Glutamatergic neuron (in vitro differentiated cells): ENCODE measurements around the gene PRSS56. TPM values are rescaled to one million over a fixed set of nuclear protein-coding genes. Genes with fewer than 3 reads are reported as not detected.

Source experiments
- DNase-seq: peaks from one replicate; pipeline ENCODE4 v3.0.0; 2022
- H3K27ac Mint-ChIP-seq: one replicate; pipeline ENCODE4 v1.8.0; 2020; ENCODE audit warnings: mild to moderate bottlenecking, mixed read lengths, inconsistent platforms; ENCODE audit not compliant: unreplicated experiment
- H3K27me3 Mint-ChIP-seq: one replicate; pipeline ENCODE4 v1.8.0; 2020; ENCODE audit warnings: mild to moderate bottlenecking, moderate library complexity, mixed read lengths, inconsistent platforms; ENCODE audit not compliant: unreplicated experiment
- H3K36me3 Mint-ChIP-seq: one replicate; pipeline ENCODE4 v1.8.0; 2020; ENCODE audit warnings: mild to moderate bottlenecking, mixed read lengths, inconsistent platforms; ENCODE audit not compliant: unreplicated experiment
- H3K4me1 Mint-ChIP-seq: one replicate; pipeline ENCODE4 v1.8.0; 2020; ENCODE audit warnings: mild to moderate bottlenecking, low read depth, mixed read lengths, inconsistent platforms; ENCODE audit not compliant: unreplicated experiment
- H3K4me3 Mint-ChIP-seq: one replicate; pipeline ENCODE4 v1.8.0; 2020; ENCODE audit warnings: mild to moderate bottlenecking, mixed read lengths, inconsistent platforms; ENCODE audit not compliant: unreplicated experiment
- H3K9me3 Mint-ChIP-seq: one replicate; pipeline ENCODE4 v1.8.0; 2020; ENCODE audit warnings: mild to moderate bottlenecking, moderate library complexity, mixed read lengths, inconsistent platforms; ENCODE audit not compliant: unreplicated experiment
- total RNA-seq: library from RNA; stranded (reverse); fragmentation: NEBNext Ultra II Directional; extraction: Animal tissue kit (Norgen Biotek cat#: 25700); gene quantifications from one replicate; pipeline ENCODE4 v1.2.1, GENCODE V29; 2021; ENCODE audit not compliant: unreplicated experiment
- TF ChIP-seq, protein P1 (sequence below): fragments of 200-600 bp; sonication (generic); IDR thresholded peaks from one replicate; pipeline ENCODE4 v1.5.0; 2021; ENCODE audit not compliant: partially characterized antibody, unreplicated experiment

PRSS56 gene
- total RNA-seq, 1 donor from 2014 or later: not detected

DNA sequence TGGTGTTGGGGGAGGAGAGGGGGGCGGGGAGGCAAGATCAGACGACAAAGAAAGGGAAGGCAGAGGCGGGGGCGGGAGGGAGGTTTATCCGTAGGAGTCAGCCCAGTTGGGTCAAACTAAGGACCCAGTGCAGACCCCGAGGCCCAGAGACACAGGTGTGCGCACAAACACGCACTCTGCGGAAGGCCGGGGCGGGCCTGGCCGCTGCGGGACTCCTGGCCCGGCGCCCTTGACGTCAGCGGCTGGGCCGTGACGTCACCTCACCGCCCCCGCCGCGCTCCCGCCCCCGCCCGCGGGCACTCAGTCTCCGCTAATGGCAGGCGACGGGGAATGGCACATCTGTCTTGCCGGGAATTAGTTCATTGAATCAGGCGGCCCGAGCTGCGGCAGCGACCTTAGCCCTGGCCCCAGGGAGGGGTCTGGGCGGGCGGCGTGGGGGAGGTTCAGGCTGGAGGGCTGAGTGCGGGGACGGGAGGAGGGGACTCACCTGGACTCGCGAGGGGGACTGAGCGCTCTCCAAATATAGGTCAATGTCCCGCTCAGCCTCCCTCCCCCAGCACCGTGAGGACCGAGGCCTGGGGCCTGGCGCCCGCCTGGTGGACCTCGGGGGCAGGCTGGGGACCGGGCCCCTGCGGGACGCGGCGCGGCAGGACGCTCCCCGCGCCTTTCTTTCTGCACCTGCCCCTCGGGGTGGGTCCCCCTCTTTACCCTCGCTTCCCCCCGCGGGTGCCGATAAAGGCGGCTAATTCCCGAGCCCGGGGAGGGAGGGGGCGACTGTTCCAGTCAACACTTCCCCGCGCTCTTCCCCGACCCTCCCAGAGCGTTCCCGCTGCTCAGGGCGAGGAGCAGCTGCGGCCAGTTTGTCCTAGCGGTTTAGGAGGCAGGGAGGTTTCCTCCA is 17.0 kb upstream of the PRSS56 start:
- H3K27me3 Mint-ChIP-seq: peaks cover 15% of the 10 kb centered on the region
- H3K36me3 Mint-ChIP-seq: peaks cover 3% of the 10 kb centered on the region
- peak overlapping the region; percentile 34 for H3K4me3 Mint-ChIP-seq
- H3K27ac Mint-ChIP-seq: no peak overlapping the region
- DNase-seq: peak; percentile 84
- H3K4me1 Mint-ChIP-seq: peaks cover 13% of the 10 kb centered on the region
- TF ChIP-seq, protein P1, sequence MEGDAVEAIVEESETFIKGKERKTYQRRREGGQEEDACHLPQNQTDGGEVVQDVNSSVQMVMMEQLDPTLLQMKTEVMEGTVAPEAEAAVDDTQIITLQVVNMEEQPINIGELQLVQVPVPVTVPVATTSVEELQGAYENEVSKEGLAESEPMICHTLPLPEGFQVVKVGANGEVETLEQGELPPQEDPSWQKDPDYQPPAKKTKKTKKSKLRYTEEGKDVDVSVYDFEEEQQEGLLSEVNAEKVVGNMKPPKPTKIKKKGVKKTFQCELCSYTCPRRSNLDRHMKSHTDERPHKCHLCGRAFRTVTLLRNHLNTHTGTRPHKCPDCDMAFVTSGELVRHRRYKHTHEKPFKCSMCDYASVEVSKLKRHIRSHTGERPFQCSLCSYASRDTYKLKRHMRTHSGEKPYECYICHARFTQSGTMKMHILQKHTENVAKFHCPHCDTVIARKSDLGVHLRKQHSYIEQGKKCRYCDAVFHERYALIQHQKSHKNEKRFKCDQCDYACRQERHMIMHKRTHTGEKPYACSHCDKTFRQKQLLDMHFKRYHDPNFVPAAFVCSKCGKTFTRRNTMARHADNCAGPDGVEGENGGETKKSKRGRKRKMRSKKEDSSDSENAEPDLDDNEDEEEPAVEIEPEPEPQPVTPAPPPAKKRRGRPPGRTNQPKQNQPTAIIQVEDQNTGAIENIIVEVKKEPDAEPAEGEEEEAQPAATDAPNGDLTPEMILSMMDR: no peak
- H3K9me3 Mint-ChIP-seq: peaks cover 7% of the 10 kb centered on the region

DNA sequence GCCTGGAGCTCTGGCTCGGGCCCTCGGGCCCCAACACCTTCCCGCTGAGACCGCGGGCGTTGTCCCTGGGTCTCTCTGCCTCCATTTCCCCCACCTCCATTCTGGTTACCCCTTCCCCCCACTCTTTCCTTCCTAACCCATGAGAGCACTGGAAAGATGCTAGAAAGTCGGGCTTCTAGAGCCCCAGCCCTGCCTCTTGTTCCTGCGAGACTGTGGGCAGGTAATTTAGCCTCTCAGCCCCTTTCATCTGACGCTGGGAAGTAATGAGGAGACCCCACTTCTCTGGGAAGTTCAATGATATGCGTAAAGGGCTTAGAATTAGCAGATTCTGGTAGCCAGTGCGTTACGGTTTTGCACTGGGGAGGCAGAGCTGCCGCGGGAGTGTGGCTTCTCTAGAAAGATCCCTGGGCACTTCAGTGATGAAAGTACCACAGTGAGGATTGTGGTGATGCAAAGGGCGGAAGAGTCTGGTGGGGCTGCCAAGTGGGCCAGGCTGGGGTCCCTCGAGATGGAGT is 16.3 kb upstream of the PRSS56 start:
- no peak for DNase-seq
- TF ChIP-seq, protein P1: no peak
- Mint-ChIP-seq H3K27ac (peak overlapping the region; percentile 22), H3K36me3 (no peaks in the 10 kb centered on the region), H3K9me3 (peaks cover 7% of the 10 kb centered on the region), H3K27me3 (peaks cover 11% of the 10 kb centered on the region), H3K4me1 (peaks cover 13% of the 10 kb centered on the region), H3K4me3 (peak overlapping the region; percentile 34)

DNA sequence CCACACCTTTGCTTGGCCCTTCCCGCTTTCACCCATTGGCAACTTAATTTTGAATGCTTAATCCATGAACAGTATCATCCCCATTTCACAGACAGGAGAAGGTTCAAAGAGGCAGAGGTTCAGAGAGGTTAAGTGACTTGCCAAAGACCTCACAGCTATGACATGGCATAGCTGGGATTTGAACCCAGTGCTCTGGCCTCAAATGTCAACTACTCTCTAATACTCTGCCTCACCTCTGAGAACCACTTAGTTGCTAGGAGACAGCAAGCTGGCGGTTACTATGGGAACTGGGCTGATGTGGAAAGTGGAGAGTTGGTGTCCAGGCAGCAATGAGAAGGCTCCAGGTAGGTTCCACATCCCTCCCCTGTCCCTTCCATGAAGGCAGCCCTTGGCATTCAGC is 15.8 kb upstream of the PRSS56 start:
- Mint-ChIP-seq H3K9me3 (peaks cover 7% of the 10 kb centered on the region), H3K4me1 (peaks cover 13% of the 10 kb centered on the region), H3K4me3 (peak overlapping the region; percentile 60), H3K27ac (peak overlapping the region; percentile 46), H3K27me3 (peaks cover 11% of the 10 kb centered on the region), H3K36me3 (no peaks in the 10 kb centered on the region)
- no peak for DNase-seq
- TF ChIP-seq, protein P1: no peak

DNA sequence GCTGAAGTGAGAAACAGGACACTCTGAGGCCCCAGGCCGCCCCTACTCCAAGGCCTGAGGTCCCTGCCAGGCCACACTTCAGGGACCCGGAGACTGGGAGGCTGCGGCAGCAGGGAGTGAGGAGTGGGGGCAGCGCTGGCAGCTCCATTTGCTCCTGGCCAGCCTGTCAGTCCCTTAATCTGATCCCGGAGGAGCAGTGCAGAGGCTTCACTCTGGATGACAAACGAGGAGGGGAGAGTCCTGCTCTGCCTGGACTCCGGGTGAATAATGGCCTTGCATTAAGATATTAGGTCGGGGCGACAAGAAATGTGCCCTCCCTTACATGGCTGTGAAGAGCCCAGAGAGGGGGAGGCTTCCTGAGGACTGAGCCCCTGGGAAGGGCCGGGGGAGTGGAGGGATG is 14.3 kb upstream of the PRSS56 start:
- Mint-ChIP-seq H3K4me1 (peaks cover 13% of the 10 kb centered on the region), H3K27me3 (peaks cover 11% of the 10 kb centered on the region), H3K4me3 (no peak overlapping the region), H3K36me3 (no peaks in the 10 kb centered on the region), H3K27ac (no peak overlapping the region), H3K9me3 (peaks cover 6% of the 10 kb centered on the region)
- TF ChIP-seq, protein P1: no peak
- DNase-seq: peak; percentile 56

DNA sequence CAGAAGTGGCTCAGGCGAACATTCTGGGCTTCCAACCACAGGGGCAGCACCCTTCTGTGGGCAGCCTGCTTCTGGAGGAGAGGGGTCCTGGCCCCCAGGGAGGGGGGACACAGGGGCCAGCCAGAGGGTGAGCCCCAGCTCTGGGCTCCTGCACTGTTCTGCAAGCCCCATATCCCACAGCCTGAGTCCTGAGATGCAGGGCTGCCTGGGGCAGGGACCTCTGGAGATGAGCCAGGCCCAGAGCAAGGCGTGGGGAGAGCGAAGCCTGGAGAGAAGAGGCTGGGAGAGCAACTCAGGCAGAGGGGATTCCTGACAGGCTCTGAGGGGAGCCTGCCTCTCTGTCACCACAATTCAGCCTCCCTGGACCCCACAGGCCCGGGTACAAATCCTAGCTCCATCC is 13.5 kb upstream of the PRSS56 start:
- TF ChIP-seq, protein P1: no peak
- Mint-ChIP-seq H3K9me3 (peaks cover 6% of the 10 kb centered on the region), H3K36me3 (no peaks in the 10 kb centered on the region), H3K4me1 (peaks cover 13% of the 10 kb centered on the region), H3K4me3 (no peak overlapping the region), H3K27ac (no peak overlapping the region), H3K27me3 (peaks cover 11% of the 10 kb centered on the region)
- no peak for DNase-seq
